Neural progenitor cell (in vitro differentiated cells): Measurements from ENCODE around the gene TBCA. TPM values are rescaled to one million over a fixed set of nuclear protein-coding genes. Genes with fewer than 3 reads are reported as not detected.
A peak's percentile ranks its signal among the peaks of the same experiment; 100 is the strongest.

Experiments used
- DNase-seq: peaks from one replicate; pipeline ENCODE4 v3.0.0-alpha.2; 2016; ENCODE audit warnings: low spot score
- H2AFZ ChIP-seq: fragments of 200-600 bp; sonication (generic); replicated peaks from 2 replicates; pipeline ENCODE4 v1.6.1; 2016; ENCODE audit warnings: antibody characterized with exemption
- H3F3A ChIP-seq: fragments of 200-600 bp; sonication (generic); 2 replicates; pipeline ENCODE4 v1.6.1; 2016; ENCODE audit warnings: antibody characterized with exemption, low read depth
- H3K27ac ChIP-seq: fragments of 200-600 bp; sonication (generic); 2 replicates; pipeline ENCODE4 v1.5.1; 2016; ENCODE audit warnings: mild to moderate bottlenecking
- H3K27me3 ChIP-seq: fragments of 200-600 bp; sonication (generic); 2 replicates; pipeline ENCODE4 v1.6.1; 2016; ENCODE audit warnings: mild to moderate bottlenecking, moderate library complexity
- H3K36me3 ChIP-seq: fragments of 200-600 bp; sonication (generic); 2 replicates; pipeline ENCODE4 v1.5.1; 2016
- H3K4me1 ChIP-seq: fragments of 200-600 bp; sonication (generic); 2 replicates; pipeline ENCODE4 v1.6.1; 2016; ENCODE audit warnings: mixed run types
- H3K4me2 ChIP-seq: fragments of 200-600 bp; sonication (generic); 2 replicates; pipeline ENCODE4 v1.6.1; 2016
- H3K4me3 ChIP-seq: fragments of 200-600 bp; sonication (generic); 2 replicates; pipeline ENCODE4 v1.5.1; 2016
- H3K79me2 ChIP-seq: fragments of 200-600 bp; sonication (generic); 2 replicates; pipeline ENCODE4 v1.6.1; 2016; ENCODE audit warnings: low read depth
- H3K9ac ChIP-seq: fragments of 200-600 bp; sonication (generic); 2 replicates; pipeline ENCODE4 v1.6.1; 2016
- H3K9me3 ChIP-seq: fragments of 200-600 bp; sonication (generic); 2 replicates; pipeline ENCODE4 v1.5.1; 2016; ENCODE audit warnings: low read depth
- H4K20me1 ChIP-seq: fragments of 200-600 bp; sonication (generic); 2 replicates; pipeline ENCODE4 v1.6.1; 2016; ENCODE audit warnings: low read depth
- H3K27ac Mint-ChIP-seq: 3 replicates; pipeline ENCODE4 v1.8.0; 2021; ENCODE audit warnings: mixed read lengths
- H3K27me3 Mint-ChIP-seq: 2 replicates; pipeline ENCODE4 v1.8.0; 2022; ENCODE audit warnings: low read depth, mild to moderate bottlenecking, inconsistent platforms, moderate library complexity, mixed read lengths; ENCODE audit not compliant: insufficient read depth
- H3K36me3 Mint-ChIP-seq: 3 replicates; pipeline ENCODE4 v1.8.0; 2021; ENCODE audit warnings: mixed read lengths
- H3K4me1 Mint-ChIP-seq: 3 replicates; pipeline ENCODE4 v1.8.0; 2021; ENCODE audit warnings: mixed read lengths
- H3K4me3 Mint-ChIP-seq: 3 replicates; pipeline ENCODE4 v1.8.0; 2021; ENCODE audit warnings: mild to moderate bottlenecking, moderate library complexity, mixed read lengths
- H3K9me3 Mint-ChIP-seq: 3 replicates; pipeline ENCODE4 v1.8.0; 2020; ENCODE audit warnings: mixed read lengths
- EZH2 ChIP-seq: fragments of 200-600 bp; sonication (generic); IDR thresholded peaks from 2 replicates; pipeline ENCODE4 v1.6.1; 2017; ENCODE audit warnings: antibody characterized with exemption, mild to moderate bottlenecking, moderate library complexity
- EZH2phosphoT487 ChIP-seq: fragments of 200-600 bp; sonication (generic); IDR thresholded peaks from 2 replicates; pipeline ENCODE4 v1.6.1; 2017; ENCODE audit warnings: antibody characterized with exemption
- total RNA-seq: library from RNA; depleted of rRNA; stranded (reverse); fragments of >200 nt; gene quantifications from 2 replicates; pipeline ENCODE4 v1.2.3, GENCODE V29; 2015; ENCODE audit warnings: low replicate concordance
- TF ChIP-seq, protein P1 (sequence below): fragments of 200-600 bp; sonication (generic); IDR thresholded peaks from 2 replicates; pipeline ENCODE4 v1.5.1; 2017; ENCODE audit warnings: antibody characterized with exemption, mild to moderate bottlenecking

TBCA gene
- total RNA-seq, 1 donor from 2014 or later, result 270 TPM

DNA sequence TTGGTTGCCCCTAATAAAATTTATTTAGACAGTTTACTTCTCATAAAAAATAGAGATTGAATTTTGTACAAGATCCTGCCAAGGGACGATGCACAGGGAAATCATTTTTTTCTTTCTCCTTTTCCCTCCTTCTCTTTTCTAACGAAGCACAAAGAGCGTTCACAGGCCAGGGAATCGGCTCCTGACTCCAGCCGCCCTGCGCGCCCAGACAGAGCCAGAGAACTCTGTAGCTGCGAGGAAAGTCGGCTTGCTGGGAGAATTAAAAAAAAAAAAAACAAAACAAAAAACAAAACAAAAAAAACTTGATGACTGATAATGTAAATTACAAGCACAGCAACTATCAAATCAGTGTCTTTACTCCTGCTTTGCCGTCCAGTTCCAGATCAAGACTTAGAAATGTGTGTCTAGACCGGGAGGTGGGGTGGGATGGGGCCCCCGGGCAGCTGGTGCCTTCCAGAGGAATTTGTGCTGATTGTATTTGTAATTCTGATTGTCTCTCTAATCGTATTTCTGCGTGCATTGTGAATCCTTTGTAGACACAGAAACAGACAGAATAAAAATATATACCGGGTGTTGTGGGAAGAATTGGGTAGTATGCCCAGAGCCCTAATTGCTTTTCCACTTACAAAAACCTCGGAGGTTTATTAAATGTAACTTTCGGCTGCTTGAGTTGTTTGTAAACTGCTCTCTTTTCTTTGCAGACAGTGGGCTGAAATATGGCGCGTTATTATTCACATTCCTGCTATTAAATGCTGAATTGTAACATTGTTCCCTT is 134.0 kb downstream of the TBCA start:
- Histone ChIP-seq H3K27me3 (peaks cover 100% of the 10 kb centered on the region), H3K9me3 (no peaks in the 10 kb centered on the region), H3F3A (peaks cover 69% of the 10 kb centered on the region), H3K27ac (no peak overlapping the region), H3K4me2 (peak overlapping the region; percentile 77), H3K79me2 (no peaks in the 10 kb centered on the region), H2AFZ (no peak overlapping the region), H3K9ac (no peak overlapping the region), H4K20me1 (peaks cover 86% of the 10 kb centered on the region), H3K4me3 (no peak overlapping the region), H3K4me1 (peaks cover 64% of the 10 kb centered on the region), H3K36me3 (no peaks in the 10 kb centered on the region)
- H3K4me1 Mint-ChIP-seq, result peaks cover 39% of the 10 kb centered on the region
- H3K27ac Mint-ChIP-seq, result no peak overlapping the region
- no peaks in the 10 kb centered on the region for H3K36me3 Mint-ChIP-seq
- TF ChIP-seq EZH2, result peak; percentile 2
- TF ChIP-seq, protein P1, sequence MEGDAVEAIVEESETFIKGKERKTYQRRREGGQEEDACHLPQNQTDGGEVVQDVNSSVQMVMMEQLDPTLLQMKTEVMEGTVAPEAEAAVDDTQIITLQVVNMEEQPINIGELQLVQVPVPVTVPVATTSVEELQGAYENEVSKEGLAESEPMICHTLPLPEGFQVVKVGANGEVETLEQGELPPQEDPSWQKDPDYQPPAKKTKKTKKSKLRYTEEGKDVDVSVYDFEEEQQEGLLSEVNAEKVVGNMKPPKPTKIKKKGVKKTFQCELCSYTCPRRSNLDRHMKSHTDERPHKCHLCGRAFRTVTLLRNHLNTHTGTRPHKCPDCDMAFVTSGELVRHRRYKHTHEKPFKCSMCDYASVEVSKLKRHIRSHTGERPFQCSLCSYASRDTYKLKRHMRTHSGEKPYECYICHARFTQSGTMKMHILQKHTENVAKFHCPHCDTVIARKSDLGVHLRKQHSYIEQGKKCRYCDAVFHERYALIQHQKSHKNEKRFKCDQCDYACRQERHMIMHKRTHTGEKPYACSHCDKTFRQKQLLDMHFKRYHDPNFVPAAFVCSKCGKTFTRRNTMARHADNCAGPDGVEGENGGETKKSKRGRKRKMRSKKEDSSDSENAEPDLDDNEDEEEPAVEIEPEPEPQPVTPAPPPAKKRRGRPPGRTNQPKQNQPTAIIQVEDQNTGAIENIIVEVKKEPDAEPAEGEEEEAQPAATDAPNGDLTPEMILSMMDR, result no peak
- peak; percentile 48 for DNase-seq
- peaks cover 2% of the 10 kb centered on the region for H3K9me3 Mint-ChIP-seq
- H3K27me3 Mint-ChIP-seq, result peaks cover 94% of the 10 kb centered on the region
- H3K4me3 Mint-ChIP-seq, result no peak overlapping the region

DNA sequence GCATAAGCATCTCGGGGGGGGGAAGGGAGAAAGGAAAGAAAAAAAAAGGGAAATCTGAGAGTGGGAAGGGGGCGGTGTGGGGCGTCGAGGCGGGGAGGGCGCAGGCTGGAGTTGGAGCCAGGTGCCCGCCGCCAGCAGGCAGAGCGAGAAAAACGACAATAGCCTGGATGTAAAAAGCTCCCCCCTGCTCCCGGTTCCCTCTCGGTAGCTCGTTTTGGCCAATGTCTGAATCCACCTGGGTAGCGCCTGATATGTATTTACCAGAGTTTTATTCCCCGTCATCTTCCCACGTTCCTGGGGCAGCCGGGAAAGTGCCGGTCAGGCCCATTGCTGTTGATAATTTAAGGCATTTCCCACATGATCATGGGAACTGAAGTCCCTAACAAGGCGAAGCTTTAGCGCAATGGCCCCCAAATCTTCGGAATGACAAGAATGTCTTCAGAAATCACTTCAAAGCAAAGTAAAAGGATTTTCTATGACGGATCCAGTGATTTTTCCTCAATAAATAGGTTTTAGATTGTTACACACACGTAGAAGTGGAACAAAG is 134.7 kb downstream of the TBCA start:
- peaks cover 2% of the 10 kb centered on the region for H3K9me3 Mint-ChIP-seq
- peaks cover 63% of the 10 kb centered on the region for H3F3A ChIP-seq

More for the DNA sequence above, 134.7 kb downstream of the TBCA start:
- no peaks in the 10 kb centered on the region for H3K36me3 Mint-ChIP-seq
- H3K4me2 ChIP-seq, result peak overlapping the region; percentile 77
- H3K27ac ChIP-seq, result no peak overlapping the region
- peaks cover 92% of the 10 kb centered on the region for H3K27me3 Mint-ChIP-seq
- H3K79me2 ChIP-seq, result no peaks in the 10 kb centered on the region
- no peaks in the 10 kb centered on the region for H3K9me3 ChIP-seq
- peak; percentile 64 for DNase-seq
- H4K20me1 ChIP-seq, result peaks cover 91% of the 10 kb centered on the region
- H3K27ac Mint-ChIP-seq, result no peak overlapping the region
- peaks cover 57% of the 10 kb centered on the region for H3K4me1 ChIP-seq
- peaks cover 100% of the 10 kb centered on the region for H3K27me3 ChIP-seq
- no peak overlapping the region for H3K4me3 ChIP-seq
- H3K4me3 Mint-ChIP-seq, result peak overlapping the region; percentile 45
- no peaks in the 10 kb centered on the region for H3K36me3 ChIP-seq
- peaks cover 37% of the 10 kb centered on the region for H3K4me1 Mint-ChIP-seq
- no peak overlapping the region for H3K9ac ChIP-seq
- H2AFZ ChIP-seq, result no peak overlapping the region
- TF ChIP-seq EZH2phosphoT487 (peak; percentile 86), EZH2 (peak; percentile 10)
- TF ChIP-seq, protein P1, result no peak

Other genes starting within 250 kb of the TBCA start
- gene OTP, start 137.6 kb downstream of the TBCA start, total RNA-seq, result not detected in 2 replicates